Measurements from ENCODE around the gene TMEM163. TPM values are rescaled to one million over a fixed set of nuclear protein-coding genes. Genes with fewer than 3 reads are reported as not detected.

Gene TMEM163
- total RNA-seq, 1 donor: not detected

DNA sequence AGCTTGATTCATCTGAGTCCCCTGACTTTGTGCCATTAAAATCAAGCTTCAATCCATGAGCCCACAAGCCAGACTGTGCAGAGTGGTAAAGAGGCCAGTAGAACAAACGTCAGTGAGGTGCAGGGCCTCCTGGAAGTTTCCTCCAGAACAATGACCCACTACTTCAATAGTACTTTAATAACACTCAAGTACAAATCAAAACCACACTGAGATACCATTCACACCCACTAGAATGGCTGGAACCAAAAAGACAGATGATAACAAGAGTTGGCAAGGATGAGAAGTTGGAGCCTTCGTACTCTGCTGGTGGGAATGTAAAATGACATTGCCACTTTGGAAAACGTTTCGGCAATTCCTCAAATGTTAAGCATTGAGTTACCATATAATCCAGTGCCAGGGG, 181.1 kb downstream of the TMEM163 start:
- no peak for DNase-seq (ENCODE audit: insufficient read length, low spot score, missing footprints)
- Histone ChIP-seq H3K9me3 (ENCODE audit: low read depth, low read length) (no peaks in the 10 kb centered on the region), H3K4me2 (ENCODE audit: insufficient read depth, low read length) (no peak overlapping the region), H3K27ac (ENCODE audit: low read depth, low read length) (no peak overlapping the region), H3K36me3 (ENCODE audit: insufficient read depth, low read length) (no peaks in the 10 kb centered on the region), H3K79me2 (ENCODE audit: insufficient read depth, low read length) (no peaks in the 10 kb centered on the region), H3K27me3 (ENCODE audit: insufficient read depth, low read length) (no peaks in the 10 kb centered on the region), H3K4me1 (ENCODE audit: insufficient read depth, low read length) (no peaks in the 10 kb centered on the region), H2AFZ (ENCODE audit: low read length) (no peak overlapping the region), H3K4me3 (ENCODE audit: insufficient read depth, low read length) (no peak overlapping the region), H4K20me1 (ENCODE audit: insufficient read depth, low read length) (no peaks in the 10 kb centered on the region)
- TF ChIP-seq, protein P1, sequence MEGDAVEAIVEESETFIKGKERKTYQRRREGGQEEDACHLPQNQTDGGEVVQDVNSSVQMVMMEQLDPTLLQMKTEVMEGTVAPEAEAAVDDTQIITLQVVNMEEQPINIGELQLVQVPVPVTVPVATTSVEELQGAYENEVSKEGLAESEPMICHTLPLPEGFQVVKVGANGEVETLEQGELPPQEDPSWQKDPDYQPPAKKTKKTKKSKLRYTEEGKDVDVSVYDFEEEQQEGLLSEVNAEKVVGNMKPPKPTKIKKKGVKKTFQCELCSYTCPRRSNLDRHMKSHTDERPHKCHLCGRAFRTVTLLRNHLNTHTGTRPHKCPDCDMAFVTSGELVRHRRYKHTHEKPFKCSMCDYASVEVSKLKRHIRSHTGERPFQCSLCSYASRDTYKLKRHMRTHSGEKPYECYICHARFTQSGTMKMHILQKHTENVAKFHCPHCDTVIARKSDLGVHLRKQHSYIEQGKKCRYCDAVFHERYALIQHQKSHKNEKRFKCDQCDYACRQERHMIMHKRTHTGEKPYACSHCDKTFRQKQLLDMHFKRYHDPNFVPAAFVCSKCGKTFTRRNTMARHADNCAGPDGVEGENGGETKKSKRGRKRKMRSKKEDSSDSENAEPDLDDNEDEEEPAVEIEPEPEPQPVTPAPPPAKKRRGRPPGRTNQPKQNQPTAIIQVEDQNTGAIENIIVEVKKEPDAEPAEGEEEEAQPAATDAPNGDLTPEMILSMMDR (IDR thresholded peaks at IDR 0.05; ENCODE audit: extremely low read depth, low read depth, low read length): no peak

DNA sequence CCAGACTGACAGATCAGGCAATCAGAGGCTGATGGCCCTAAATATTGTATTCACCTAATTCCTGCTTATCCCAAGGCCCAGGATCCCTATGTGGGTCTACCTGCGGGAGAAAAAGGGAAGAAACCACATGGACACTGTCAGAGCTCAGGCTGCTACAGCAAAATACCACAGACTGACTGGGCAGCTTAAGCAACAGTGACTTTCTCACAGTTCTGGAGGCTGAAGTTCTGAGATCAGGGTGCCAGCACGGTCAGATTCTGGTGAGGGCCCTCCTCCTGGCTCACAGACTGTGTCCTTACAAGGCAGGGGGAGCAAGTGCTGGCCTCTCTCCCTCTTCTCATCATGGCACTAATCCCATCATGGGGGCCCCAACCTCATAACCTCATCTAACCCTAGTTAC, 181.7 kb downstream of the TMEM163 start:
- Histone ChIP-seq H3K79me2 (ENCODE audit: insufficient read depth, low read length) (no peaks in the 10 kb centered on the region), H3K9me3 (ENCODE audit: low read depth, low read length) (no peaks in the 10 kb centered on the region), H4K20me1 (ENCODE audit: insufficient read depth, low read length) (no peaks in the 10 kb centered on the region), H3K4me1 (ENCODE audit: insufficient read depth, low read length) (no peaks in the 10 kb centered on the region), H3K4me2 (ENCODE audit: insufficient read depth, low read length) (no peak overlapping the region), H2AFZ (ENCODE audit: low read length) (no peak overlapping the region), H3K4me3 (ENCODE audit: insufficient read depth, low read length) (no peak overlapping the region), H3K27ac (ENCODE audit: low read depth, low read length) (no peak overlapping the region), H3K36me3 (ENCODE audit: insufficient read depth, low read length) (no peaks in the 10 kb centered on the region), H3K27me3 (ENCODE audit: insufficient read depth, low read length) (no peaks in the 10 kb centered on the region)
- DNase-seq (ENCODE audit: insufficient read length, low spot score, missing footprints): no peak
- TF ChIP-seq, protein P1 (IDR thresholded peaks at IDR 0.05; ENCODE audit: extremely low read depth, low read depth, low read length): no peak

DNA sequence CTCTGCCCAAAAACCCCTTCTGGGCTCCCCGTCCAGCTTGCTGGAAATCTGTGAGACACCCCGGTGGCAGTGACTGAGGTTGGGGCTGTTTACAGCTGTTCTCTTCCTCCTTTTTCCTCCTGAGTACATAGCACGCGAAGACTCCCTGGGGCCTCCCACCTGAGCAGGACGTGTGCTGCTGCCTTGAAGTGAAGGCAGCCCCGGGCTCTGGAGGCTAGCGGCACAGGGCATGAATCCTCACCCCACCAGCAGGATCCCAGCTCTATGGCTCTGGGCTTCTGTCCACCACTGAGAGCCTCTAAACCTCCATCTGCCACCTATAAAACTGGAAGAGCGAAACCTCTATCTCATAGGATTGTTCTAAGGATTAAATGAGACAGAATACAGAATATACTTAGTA, 182.5 kb downstream of the TMEM163 start:
- Histone ChIP-seq H3K9me3 (ENCODE audit: low read depth, low read length) (no peaks in the 10 kb centered on the region), H3K4me3 (ENCODE audit: insufficient read depth, low read length) (no peak overlapping the region), H3K27ac (ENCODE audit: low read depth, low read length) (no peak overlapping the region), H3K4me2 (ENCODE audit: insufficient read depth, low read length) (no peak overlapping the region), H2AFZ (ENCODE audit: low read length) (no peak overlapping the region), H3K4me1 (ENCODE audit: insufficient read depth, low read length) (no peaks in the 10 kb centered on the region), H3K79me2 (ENCODE audit: insufficient read depth, low read length) (no peaks in the 10 kb centered on the region), H3K27me3 (ENCODE audit: insufficient read depth, low read length) (no peaks in the 10 kb centered on the region), H3K36me3 (ENCODE audit: insufficient read depth, low read length) (no peaks in the 10 kb centered on the region), H4K20me1 (ENCODE audit: insufficient read depth, low read length) (no peaks in the 10 kb centered on the region)
- no peak for DNase-seq (ENCODE audit: insufficient read length, low spot score, missing footprints)
- TF ChIP-seq, protein P1 (IDR thresholded peaks at IDR 0.05; ENCODE audit: extremely low read depth, low read depth, low read length): no peak

DNA sequence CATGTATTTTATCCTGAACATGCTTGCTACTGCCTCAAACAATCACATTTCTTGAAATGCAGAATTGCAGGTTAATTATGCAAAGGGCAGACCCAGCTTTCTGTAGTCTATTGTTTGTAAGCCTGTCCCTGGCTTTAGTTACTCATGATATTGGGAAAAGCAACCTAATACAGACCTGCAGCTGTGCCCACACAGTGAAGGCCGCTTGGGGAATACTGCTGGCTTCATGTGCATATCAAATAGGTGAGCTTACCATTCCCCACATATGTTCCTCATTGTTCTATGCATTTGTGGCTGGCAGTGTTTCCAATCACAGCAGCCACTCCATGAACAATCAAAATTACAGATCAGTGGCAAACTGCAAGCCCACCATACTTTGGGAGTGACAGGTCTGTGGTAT, 186.3 kb downstream of the TMEM163 start:
- Histone ChIP-seq H3K4me1 (ENCODE audit: insufficient read depth, low read length) (no peaks in the 10 kb centered on the region), H3K36me3 (ENCODE audit: insufficient read depth, low read length) (no peaks in the 10 kb centered on the region), H4K20me1 (ENCODE audit: insufficient read depth, low read length) (no peaks in the 10 kb centered on the region), H3K4me3 (ENCODE audit: insufficient read depth, low read length) (no peak overlapping the region), H3K9me3 (ENCODE audit: low read depth, low read length) (no peaks in the 10 kb centered on the region), H3K27ac (ENCODE audit: low read depth, low read length) (no peak overlapping the region), H2AFZ (ENCODE audit: low read length) (no peak overlapping the region), H3K27me3 (ENCODE audit: insufficient read depth, low read length) (no peaks in the 10 kb centered on the region), H3K4me2 (ENCODE audit: insufficient read depth, low read length) (no peak overlapping the region), H3K79me2 (ENCODE audit: insufficient read depth, low read length) (no peaks in the 10 kb centered on the region)
- TF ChIP-seq, protein P1 (IDR thresholded peaks at IDR 0.05; ENCODE audit: extremely low read depth, low read depth, low read length): no peak
- no peak for DNase-seq (ENCODE audit: insufficient read length, low spot score, missing footprints)

Measured in osteoblast (primary cell).